ENCODE data around the gene POLN. TPM values are rescaled to one million over a fixed set of nuclear protein-coding genes. Genes with fewer than 3 reads are reported as not detected.

POLN gene
- polyA plus RNA-seq, 1 donor: 6.6 TPM

DNA sequence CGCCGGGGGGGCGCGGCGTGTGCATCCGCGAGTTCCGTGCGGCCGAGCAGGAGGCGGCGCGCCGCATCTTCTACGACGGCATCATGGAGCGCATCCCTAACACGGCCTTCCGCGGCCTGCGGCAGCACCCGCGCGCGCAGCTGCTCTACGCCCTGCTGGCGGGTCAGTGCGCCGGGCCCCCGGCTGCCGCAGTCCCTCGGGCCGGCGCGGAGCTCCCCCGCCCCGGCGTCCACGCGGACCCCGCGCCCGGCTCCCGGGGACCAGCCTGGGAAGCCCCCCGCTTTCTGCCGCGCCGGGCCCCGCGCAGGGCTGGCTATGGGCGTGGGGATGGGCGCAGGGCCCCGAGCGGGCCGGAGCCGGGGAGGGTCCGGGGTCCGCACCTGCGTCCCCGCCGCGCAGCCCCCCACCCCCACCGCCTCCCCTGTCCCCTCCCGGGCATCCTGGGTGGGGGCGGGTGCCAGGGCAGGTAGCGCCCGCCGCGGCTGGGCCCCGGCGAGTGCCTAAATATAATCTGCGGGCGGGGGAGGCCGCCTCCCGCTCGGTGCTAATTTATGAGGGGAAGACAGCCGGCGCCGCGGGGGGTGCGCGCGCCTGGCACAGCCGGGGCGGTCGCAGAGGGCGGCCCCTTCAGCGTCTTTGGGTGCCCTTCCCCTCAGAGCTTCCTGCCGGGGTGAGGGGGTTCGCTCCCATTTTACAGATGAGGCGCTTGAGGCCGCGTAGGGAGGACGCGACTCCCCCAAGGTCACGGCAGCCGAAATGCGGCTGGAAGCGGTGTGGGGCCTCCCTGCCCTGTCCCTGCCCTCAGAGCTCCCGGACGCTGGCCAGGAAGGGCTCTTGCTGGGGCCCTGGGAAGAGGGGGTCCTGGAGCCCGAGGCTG is 182.0 kb downstream of the POLN start:
- DNase-seq: no peak

DNA sequence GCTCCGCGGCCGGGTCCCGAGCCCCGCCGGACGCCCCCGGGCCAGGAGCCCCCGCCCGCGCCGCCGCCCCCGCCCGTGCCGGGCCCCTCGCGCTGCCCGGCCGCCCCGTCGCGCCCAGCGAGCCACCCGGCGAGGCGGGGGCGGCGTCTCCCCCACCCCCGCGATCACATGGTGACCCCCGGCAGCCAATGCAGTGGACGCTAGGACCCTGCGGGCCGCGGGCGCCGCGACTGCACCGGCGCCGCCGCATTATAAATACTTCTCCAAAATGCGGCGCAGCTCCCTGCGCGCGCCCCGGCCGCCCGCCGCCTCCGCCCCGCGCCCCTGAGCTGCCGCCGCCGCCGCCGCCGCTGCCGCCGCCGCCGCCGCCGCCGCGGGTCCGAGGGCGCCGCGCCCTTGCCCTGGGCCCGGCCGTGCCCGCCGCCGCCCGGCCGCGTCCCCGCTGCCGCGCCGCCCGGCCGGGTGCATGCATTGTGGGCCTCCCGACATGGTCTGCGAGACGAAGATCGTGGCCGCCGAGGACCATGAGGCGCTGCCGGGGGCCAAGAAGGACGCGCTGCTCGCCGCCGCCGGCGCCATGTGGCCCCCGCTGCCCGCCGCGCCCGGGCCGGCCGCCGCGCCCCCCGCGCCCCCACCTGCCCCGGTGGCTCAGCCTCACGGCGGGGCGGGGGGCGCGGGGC is 182.7 kb downstream of the POLN start, which contains the start of gene NAT8L:
TSS of gene NAT8L (plus strand) at position 282 of the 680 bp plus-strand sequence. CDS start at position 467, 185 bp downstream.
- DNase-seq: no peak

DNA sequence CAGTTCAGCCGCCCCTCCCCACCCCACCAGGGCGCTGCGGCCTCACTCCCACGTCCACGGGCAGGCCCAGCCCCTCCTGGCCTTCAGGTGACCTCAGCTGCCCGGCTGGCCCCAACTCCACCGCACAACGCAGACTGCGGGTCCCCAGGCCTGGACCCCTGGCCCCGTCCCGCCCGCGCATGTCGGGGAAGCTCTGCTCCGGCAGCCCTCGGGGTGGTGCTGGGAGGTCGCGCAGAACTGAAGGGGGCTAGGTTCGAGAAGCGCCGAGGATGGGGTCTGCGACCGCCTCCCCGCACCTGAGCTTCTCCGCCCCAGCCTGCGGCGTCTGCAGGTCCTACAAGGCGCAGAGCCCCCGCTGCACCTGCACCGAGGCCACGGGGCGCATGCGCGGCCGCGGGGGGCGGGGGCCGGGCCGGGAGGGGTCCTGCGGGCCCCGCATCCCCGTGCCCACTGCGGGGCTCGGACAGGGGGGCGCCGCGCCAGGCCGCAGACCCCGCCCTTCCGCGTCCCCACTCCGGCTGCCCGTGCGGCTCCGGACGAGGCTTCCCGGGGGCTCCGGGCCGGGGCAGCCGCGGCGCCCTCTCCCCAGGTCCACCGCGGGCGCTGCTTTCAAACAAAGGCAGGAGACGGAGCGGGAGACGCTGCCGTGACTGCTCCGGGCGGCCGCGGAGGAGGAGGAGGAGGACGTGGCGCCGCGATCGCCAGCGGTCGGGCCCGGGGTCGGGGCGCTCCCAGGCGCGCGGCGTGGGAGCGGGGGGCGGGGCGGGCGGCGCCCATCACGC is 183.5 kb downstream of the POLN start:
- DNase-seq: no peak

DNA sequence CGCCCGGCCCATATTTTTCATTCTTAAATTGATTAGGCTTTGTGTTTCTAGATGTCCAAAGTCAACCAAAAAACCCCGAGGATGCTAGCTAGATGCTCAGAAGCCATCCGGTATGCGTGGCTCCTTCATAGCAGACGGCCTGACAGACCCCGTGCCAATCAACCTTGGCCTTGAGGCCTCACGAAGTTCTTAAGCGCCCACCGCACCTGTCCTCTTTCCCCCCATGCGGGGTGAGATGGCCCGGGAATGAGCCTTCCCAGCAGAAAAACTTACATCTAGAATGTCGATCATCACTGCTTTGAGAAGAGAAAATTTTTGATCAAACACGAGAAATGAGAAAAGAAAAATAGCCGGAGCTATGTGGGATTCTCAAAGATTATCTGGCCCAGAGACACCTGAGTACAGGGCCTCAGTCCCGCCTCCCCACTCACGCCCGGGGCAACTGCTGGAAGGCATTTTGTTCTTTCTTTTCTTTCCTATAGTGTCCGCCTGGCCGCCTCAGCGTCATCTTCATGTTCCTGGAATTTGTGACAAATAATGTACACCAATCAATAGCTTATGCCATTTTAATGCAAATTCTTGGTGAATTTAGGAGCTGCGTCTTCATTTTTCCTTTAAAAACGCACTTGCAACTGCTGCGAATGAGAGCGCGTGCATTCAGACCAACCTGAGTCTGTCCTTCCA is 184.4 kb downstream of the POLN start:
- no peak for DNase-seq

DNA sequence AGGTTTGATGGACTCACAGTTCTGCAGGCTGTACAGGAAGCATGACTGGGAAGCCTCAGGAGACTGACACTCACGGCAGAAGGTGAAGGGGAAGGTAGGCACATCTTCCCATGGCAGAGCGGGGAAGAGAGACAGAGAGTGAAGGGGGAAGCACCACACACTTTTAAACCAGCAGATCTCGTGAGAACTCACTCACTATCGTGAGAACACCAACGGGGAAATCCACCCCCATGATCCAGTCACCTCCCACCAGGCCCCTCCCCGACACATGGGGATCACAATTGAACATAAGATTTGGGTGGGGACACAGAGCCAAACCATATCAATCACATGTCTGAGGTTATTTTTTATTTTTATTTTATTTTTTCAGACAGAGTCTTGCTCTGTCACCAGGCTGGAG is 187.7 kb downstream of the POLN start:
- no peak for DNase-seq

DNA sequence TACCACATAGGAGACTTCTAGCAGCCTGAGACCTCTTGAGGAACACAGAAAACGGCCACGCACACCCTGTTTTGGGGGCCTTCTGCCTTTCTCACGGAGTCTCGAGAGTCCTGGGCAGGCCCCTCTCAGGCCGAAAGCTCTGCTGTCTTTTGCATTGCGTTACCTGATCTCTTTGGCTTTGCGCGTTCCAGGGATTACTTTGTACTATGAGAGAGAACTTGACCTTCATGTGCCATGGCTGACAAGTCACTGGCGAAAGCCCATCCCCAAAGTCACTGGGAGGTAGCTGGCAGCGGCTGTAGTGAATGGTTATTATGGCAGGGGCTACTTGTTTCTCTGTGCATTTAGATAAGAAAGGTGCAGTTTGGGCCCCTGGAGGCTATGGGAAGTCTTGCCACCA is 190.8 kb downstream of the POLN start:
- DNase-seq: no peak

DNA sequence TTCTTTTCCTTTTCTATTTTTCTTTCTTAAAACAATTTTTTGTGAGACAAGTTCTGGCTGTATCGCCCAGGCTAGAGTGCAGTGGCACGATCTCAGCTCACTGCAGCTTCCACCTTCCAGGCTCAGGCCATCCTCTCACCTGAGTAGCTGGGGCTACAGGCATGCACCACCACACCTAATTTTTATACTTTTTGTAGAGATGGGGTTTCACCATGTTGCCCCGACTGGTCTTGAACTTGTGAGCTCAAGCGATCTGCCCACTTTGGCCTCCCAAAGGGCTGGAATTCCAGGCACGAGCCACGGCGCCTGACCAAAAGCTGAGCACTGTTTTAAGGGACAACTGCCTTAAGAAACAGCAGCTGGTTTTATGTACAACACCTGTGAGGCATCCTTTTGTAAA is 192.1 kb downstream of the POLN start:
- no peak for DNase-seq

DNA sequence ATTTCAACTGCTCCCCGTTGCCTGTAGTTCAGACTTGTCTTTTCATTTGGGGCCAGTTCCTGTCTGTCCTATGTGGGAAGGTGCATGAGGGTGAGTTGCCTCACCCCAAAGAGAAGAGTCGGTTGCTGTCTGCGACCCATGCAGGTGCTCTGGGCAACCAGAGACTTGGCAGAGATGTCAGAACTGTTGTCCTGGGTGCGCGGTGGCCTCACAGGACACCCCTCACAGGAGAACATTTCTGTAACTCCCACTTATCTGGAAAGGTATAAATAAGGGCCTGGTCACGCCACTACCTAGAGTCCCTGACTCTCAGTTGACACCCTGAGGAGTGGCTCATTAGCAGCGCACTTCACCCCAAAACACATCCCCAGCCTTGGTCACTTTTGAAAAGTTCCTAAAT is 192.5 kb downstream of the POLN start:
- no peak for DNase-seq

DNA sequence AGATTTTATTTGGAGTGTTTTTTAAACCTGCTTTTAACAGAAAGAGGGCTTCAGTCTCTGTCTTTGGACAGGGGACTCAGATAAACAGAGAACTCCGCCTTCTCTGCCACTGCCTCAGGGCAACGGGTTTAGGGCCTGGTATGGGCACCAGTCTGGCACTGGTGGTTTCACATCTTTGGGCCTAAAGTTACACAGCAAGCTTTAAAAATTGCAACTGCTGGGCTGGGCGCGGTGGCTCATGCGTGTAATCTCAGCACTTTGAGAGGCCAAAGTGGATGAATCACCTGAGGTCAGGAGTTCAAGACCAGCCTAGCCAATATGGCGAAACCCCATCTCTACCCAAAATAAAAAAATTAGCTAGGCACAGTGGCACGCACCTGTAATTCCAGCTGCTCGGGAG is 193.1 kb downstream of the POLN start:
- DNase-seq: no peak

DNA sequence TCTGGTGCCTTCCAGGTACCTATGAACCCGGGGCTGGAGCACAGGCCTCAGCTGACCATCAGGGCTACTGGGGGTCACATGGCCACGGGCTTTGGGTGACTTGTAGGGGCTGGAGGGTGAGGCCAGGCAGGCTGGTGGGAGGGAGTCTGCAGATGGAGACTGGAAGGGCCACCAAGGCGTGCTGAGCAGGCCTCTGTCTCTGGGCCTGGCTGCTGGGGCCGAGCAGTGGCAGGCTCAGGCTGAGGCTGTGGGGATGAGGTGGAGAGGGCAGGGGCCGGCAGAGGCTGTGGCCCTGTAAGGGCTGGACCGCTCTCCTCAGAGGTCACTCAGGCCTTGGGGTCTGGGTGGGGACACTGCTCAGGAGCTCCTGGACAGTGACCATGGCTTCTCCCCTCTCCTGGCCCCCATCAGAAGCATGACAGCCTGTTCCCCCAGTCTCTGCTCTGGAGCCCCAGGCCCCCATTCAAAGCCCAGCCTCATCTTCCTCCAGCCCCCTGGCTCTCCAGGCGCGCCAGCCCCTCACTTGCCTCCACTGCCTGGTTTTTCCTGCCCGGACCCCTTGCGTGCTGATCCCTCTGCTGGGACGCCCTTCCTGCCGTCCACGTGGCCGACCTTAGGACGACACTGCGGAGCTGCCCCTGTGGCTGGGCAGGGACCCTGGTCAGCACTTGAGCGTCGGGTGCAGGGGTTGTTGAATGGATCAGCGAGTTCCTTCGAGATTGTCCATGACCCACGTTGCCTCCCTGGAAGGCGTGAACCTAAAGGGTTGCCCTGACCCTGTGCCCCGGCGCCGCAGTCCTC is 193.9 kb downstream of the POLN start:
- DNase-seq: no peak

DNA sequence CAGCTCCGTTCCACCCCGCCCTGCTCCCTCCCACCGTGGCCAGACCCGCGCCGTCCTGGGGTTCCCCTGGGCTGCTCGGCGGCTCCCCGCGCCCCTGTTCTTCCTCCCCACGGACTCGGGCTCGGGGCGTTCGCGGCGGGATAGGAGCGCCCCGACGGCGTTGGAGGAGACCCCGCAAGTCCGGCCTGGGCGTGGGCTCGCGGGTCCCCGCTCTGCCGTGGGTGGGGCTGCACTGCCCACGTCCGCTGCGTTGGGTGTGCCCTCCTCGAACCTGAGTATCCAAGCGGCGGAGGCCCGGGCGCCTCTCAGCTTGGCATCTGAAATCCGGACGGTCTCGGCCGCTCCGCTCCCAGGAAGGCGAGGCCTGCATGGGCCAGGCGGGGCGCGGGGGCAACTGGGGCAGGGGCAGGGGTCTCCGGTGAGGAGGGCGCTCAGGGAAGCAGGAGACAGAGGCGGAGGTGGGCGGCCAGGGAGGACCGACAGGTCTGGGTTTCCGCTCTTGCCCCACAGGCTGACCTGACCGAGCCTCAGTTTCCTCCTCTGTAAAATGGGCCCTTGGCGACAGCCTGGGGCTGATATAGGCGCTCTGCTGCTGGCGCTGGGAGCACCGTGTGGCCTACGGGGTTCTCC is 194.8 kb downstream of the POLN start:
- DNase-seq: no peak

DNA sequence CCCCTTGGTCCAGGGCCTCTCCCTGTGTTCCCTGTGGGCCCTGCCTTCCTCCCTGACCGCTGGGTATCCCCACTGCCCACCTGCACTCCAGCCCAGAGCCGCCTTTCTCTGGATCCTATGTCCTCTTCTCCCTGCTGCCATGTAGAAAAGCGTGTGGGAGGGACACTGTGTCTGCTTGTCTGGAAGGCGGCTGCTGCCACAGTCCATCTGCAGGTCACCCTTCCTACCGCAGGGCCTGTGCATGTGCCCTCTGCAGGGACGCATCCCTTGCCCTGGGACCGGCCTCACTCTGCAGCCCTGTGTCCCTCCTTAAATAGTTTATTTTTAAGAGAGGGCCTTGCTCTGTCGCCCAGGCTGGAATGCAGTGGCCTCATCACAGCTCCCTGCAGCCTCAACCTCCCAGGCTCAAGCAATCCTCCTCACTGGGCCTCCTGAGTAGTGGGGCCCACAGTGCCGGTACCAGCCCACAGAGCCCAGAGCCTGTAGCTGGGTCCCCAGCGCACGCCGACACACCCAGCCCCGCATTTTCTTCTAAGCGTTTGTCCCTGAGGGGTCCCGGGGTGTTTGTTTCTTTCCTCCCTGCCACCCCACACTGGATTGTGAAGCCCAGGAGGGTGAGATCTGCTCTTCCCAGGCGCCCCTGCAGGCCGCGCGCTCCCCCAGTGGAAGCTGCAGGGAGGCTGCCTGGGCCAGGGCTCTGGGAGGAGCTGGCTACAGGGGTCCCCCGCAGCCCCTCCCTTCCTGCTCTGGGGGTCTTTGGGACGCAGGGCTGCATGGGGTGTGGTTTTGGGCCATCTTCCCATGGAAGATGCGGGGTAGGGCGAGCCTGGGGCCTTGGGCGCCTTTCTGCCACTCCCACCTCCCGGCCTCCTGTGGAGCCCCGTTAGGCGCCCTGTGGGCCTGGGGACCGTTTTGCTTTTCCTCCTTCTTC is 195.6 kb downstream of the POLN start:
- DNase-seq: no peak

DNA sequence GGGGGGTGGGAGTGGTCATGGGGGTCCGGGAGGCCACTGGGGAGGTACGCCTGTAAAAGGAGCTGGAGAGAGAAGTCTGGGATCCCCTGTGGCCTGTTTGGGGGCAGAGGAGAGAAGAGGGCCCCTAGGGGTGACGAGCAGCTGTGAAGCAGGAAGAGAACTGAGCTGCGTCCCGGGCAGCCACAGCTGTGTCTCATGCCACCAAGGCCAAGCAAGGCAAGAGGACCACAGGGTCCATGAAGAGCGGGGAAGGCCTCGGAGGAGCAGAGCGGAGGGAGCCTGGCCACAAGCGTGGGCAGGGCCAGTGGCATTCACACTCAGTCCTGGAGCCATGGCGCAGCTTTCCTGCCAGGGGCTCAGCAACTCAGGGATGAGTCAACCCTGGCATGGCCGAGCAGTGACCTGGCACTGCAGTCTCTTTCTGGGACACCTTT is 196.4 kb downstream of the POLN start:
- no peak for DNase-seq

DNA sequence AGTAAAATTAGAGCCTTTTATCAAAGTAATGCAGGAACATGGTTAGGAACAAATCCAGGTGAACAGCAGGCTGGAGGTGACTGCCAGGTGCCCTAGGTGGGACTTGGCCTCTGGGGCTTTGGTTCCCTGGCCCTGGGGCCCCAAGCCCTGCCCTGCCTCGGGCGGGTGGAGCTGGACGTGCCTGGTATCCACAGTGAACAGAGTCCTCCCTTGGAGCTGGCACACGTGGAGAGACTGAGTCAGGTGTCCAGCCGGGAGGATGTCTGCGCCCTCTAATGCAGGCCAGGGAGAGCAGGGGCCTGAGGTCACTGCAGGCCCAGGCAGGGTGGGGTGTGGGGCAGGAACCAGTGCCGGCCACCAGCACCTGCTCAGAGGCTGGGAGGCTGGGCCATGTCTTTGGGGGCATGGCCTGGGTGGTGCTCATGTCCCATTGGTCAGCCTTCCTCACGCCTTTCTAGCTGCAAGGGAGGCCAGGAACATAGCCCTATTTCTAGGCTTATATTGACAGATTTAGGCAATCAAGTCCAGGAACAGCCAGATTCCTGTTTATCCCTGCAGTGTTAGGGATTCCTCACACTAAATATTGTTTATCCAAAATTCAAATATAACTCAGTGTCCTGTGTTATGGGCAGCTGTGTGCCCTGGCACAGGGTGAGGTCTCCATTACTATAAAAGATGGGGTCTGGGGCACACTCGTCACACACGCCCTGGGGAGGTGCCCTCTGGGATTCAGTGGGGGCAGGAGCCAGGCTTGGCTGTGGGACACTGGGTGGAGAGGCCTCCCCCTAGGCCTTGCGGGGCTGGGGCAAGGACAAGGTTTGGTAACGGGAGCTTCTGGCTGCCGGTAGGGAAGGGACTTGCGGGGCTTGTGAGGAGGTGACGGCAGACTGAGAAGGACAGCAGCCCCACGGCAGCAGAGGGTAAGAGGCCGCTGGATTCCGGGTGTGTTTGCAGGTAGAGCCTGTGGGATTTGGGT is 197.1 kb downstream of the POLN start:
- DNase-seq: no peak

DNA sequence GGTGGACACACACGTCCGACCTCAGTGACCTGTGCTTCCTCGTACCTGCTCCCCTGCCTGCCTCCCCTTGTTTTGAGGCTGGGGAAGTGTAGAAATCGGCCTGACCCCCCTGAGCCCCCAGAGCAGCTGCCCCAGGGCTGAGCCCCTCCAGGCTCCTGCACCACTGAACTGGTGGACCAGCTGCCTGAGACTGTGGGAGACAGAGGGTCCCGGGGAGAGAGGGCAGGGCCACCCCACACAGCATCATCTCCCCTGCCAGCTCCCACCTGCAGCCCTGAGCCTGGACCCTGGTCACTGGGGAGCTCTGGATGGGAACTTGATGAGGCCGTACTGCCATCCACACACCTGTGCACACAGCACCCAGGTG is 197.8 kb downstream of the POLN start:
- no peak for DNase-seq

DNA sequence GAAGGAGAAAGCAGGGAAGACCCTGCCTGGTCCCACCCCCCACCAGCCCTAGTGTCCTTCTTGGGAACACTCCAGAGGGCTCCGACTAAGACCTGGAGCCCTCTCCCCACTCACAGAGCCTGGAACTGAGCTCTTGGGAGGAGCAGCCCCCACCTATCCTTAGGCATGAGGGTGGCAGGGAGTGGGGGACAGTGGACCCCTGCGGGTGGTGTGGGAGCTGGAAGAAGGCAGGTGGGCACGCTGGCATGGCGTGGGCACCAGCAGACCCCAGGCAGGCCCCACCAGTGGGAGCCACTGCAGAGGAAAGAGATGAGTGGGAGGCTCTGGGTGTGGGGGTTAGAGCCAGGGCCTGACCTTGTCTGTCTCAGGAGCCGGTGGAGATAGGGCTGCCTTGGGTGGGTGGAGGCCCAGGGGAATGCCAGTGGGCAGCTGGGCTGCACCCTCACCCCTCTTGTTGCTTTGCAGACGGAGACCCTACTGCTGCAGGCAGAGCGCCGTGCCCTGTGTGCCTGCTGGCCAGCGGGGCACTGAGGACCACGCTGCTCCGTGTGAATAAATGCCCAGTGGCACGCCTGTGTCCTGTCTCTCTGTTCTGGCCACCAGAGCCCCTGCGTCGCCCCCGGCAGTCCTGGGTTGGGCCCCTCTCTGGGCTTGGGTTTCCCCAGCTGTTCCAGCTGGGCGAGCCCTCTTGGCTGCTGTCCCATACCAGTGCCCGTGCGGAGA is 198.4 kb downstream of the POLN start:
- no peak for DNase-seq

DNA sequence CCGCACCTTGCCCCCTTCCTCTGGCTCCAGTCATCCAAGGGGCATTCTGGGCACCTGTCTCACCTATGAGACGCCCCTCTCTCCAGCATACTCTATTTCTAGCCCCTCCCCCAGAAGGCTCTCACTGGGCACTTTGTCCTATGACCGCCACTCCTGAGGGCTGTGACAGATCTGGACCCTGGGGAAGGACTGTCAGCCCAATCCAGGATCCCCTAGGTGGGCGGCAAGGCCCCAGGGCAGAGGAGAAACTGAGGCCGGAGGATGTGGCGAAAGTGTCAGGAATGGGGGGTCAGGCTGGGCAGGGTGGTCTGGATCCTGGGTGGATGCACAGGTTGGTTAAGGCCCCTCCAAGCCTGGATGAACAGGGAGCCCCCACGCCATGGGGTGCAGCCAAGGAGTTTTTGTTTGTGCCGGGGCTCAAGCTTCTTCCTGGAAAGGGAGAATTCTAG is 198.9 kb downstream of the POLN start:
- DNase-seq: no peak
